HCT116 (cell line): Measurements from ENCODE around the gene PRCC. TPM values are rescaled to one million over a fixed set of nuclear protein-coding genes. Genes with fewer than 3 reads are reported as not detected.

Experiments used
- ATAC-seq: fragments of 200-7000 bp; cut with Tn5 transposase; 2 replicates; pipeline ENCODE4 v1.9.1; 2020; ENCODE audit warnings: mild to moderate bottlenecking, moderate library complexity
- BruUV-seq: library from RNA; stranded (reverse); fragments of 400-500 nt; replicated peaks from 2 replicates; lab custom pipeline; 2021; lab: Mats Ljungman, UMichigan
- CTCF ChIA-PET: fragments of 300-600 bp; sonication (Branson Sonifier 250); formaldehyde crosslinking; loops from one replicate; lab custom pipeline; 2021; ENCODE audit warnings: antibody characterized with exemption; lab: Charles Lee
- POLR2A ChIA-PET: fragments of 300-600, 350-600 bp; sonication (Branson Sonifier 250); formaldehyde crosslinking; loops from one replicate; lab custom pipeline; 2021; ENCODE audit warnings: antibody characterized with exemption; lab: Charles Lee
- RAD21 ChIA-PET, 2 experiments: fragments of 300-600 bp; sonication (Branson Sonifier 250); formaldehyde crosslinking; loops; one replicate each; lab custom pipeline; 2023; ENCODE audit warnings: low total read pairs in 2 of 2; ENCODE audit not compliant: uncharacterized antibody in 2 of 2, unreplicated experiment in 2 of 2, low non-redundant PET in 1 of 2; lab: Charles Lee
- DNase-seq: peaks from one replicate; pipeline ENCODE4 v3.0.0-alpha.2; 2010; ENCODE audit warnings: low read depth, low spot score
- H2AFZ ChIP-seq: fragments of 200-600 bp; shearing (Covaris generic), sonication (generic); 2 replicates; pipeline ENCODE4 v1.6.1; 2017; ENCODE audit warnings: low read depth, mixed run types, mixed read lengths, antibody characterized with exemption, low read length; ENCODE audit not compliant: poor library complexity, severe bottlenecking
- H3K27ac ChIP-seq: 2 replicates; pipeline ENCODE4 v1.5.1; 2012; ENCODE audit warnings: low read depth, low read length
- H3K27me3 ChIP-seq: fragments of 200-600 bp; sonication (generic); 2 replicates; pipeline ENCODE4 v1.6.1; 2016; ENCODE audit warnings: mixed run types, low read length, mixed read lengths; ENCODE audit not compliant: insufficient read depth
- H3K36me3 ChIP-seq, 2 experiments: fragments of 200-500 bp in 1 of 2; fragments of 200-600 bp in 1 of 2; sonication (Bioruptor generic) in 1 of 2; sonication (generic) in 1 of 2; 2 replicates each; pipeline versions ENCODE4 v1.5.1 to v1.6.1; 2014 to 2016; ENCODE audit warnings: low read length in 2 of 2, inconsistent platforms in 1 of 2, mixed read lengths in 1 of 2, mixed run types in 1 of 2; ENCODE audit not compliant: insufficient read depth in 2 of 2, control insufficient read depth in 1 of 2
- H3K4me1 ChIP-seq, 2 experiments: fragments of 200-600 bp in 1 of 2; sonication (generic) in 1 of 2; 2 replicates each; pipeline versions ENCODE4 v1.5.1 to v1.6.1; 2012 to 2017; ENCODE audit warnings: low read length in 2 of 2, inconsistent platforms in 1 of 2, mild to moderate bottlenecking in 1 of 2, mixed read lengths in 1 of 2, mixed run types in 1 of 2, moderate library complexity in 1 of 2; ENCODE audit not compliant: insufficient read depth in 2 of 2, control insufficient read depth in 1 of 2
- H3K4me2 ChIP-seq: fragments of 200-600 bp; sonication (generic); 2 replicates; pipeline ENCODE4 v1.6.1; 2017; ENCODE audit warnings: mixed run types, low read length, mixed read lengths
- H3K4me3 ChIP-seq, 2 experiments: fragments of 200-600 bp in 1 of 2; sonication (generic) in 1 of 2; replicated peaks in 1 of 2; 2 replicates each; pipeline ENCODE4 v1.5.1; 2011 to 2016; ENCODE audit warnings: low read length in 2 of 2, control low read depth in 1 of 2, low read depth in 1 of 2, mild to moderate bottlenecking in 1 of 2, mixed read lengths in 1 of 2, mixed run types in 1 of 2
- H3K79me2 ChIP-seq: fragments of 200-600 bp; sonication (generic); 2 replicates; pipeline ENCODE4 v1.6.1; 2017; ENCODE audit warnings: mild to moderate bottlenecking, mixed run types, low read length, moderate library complexity, mixed read lengths; ENCODE audit not compliant: insufficient read depth
- H3K9ac ChIP-seq: fragments of 200-600 bp; sonication (generic); 2 replicates; pipeline ENCODE4 v1.6.1; 2016; ENCODE audit warnings: low read length, mixed read lengths
- H3K9me2 ChIP-seq: fragments of 200-600 bp; sonication (generic), shearing (Covaris generic); 2 replicates; pipeline ENCODE4 v1.6.1; 2017; ENCODE audit warnings: mixed run types, mild to moderate bottlenecking, moderate library complexity; ENCODE audit not compliant: insufficient read depth
- H3K9me3 ChIP-seq, 2 experiments: fragments of 200-500 bp in 1 of 2; fragments of 200-600 bp in 1 of 2; sonication (Bioruptor generic) in 1 of 2; sonication (generic) in 1 of 2; 2 replicates each; pipeline ENCODE4 v1.6.1; 2014 to 2017; ENCODE audit warnings: low read length in 2 of 2, mixed read lengths in 2 of 2, inconsistent platforms in 1 of 2, low read depth in 1 of 2, mild to moderate bottlenecking in 1 of 2, mixed run types in 1 of 2, moderate library complexity in 1 of 2; ENCODE audit not compliant: control insufficient read depth in 1 of 2, insufficient read depth in 1 of 2
- H4K20me1 ChIP-seq: fragments of 200-600 bp; sonication (generic), shearing (Covaris generic); 2 replicates; pipeline ENCODE4 v1.6.1; 2017; ENCODE audit warnings: mixed run types, mild to moderate bottlenecking, moderate library complexity; ENCODE audit not compliant: insufficient read depth
- CBX3 ChIP-seq: IDR thresholded peaks from 2 replicates; pipeline ENCODE4 v1.6.1; 2012; ENCODE audit warnings: low read depth
- CEBPB ChIP-seq: IDR thresholded peaks from 2 replicates; pipeline ENCODE4 v1.6.1; 2012; ENCODE audit warnings: low read depth
- EGR1 ChIP-seq: IDR thresholded peaks from 2 replicates; pipeline ENCODE4 v1.6.1; 2012; ENCODE audit warnings: low read depth
- ELF1 ChIP-seq: IDR thresholded peaks from 2 replicates; pipeline ENCODE4 v1.6.1; 2012; ENCODE audit warnings: low read depth, borderline replicate concordance
- EZH2phosphoT487 ChIP-seq: fragments of 200-600 bp; IDR thresholded peaks from 2 replicates; pipeline ENCODE4 v1.6.1; 2018; ENCODE audit warnings: antibody characterized with exemption, borderline replicate concordance
- FOSL1 ChIP-seq: IDR thresholded peaks from 2 replicates; pipeline ENCODE4 v1.6.1; 2012; ENCODE audit warnings: low read depth
- POLR2A ChIP-seq: IDR thresholded peaks from 2 replicates; pipeline ENCODE4 v1.7.0; 2011; ENCODE audit warnings: borderline replicate concordance; ENCODE audit not compliant: insufficient read depth, insufficient read length; ENCODE audit errors: extremely low read depth
- POLR2AphosphoS5 ChIP-seq: IDR thresholded peaks from 2 replicates; pipeline ENCODE4 v1.6.1; 2011; ENCODE audit warnings: mild to moderate bottlenecking, low read depth, low read length, moderate library complexity
- RAD21 ChIP-seq: IDR thresholded peaks from 2 replicates; pipeline ENCODE4 v1.6.1; 2012; ENCODE audit warnings: low read depth, mild to moderate bottlenecking
- SIN3A ChIP-seq: IDR thresholded peaks from 2 replicates; pipeline ENCODE4 v1.6.1; 2012; ENCODE audit warnings: low read depth
- SP1 ChIP-seq: IDR thresholded peaks from 2 replicates; pipeline ENCODE4 v1.6.1; 2012; ENCODE audit warnings: low read depth
- SRF ChIP-seq: IDR thresholded peaks from 2 replicates; pipeline ENCODE4 v1.6.1; 2012; ENCODE audit warnings: low read depth
- TCF7L2 ChIP-seq: IDR thresholded peaks from 2 replicates; pipeline ENCODE4 v1.7.0; 2011; ENCODE audit warnings: borderline replicate concordance, inconsistent platforms; ENCODE audit not compliant: insufficient read depth, insufficient read length; ENCODE audit errors: extremely low read depth
- YY1 ChIP-seq: IDR thresholded peaks from 2 replicates; pipeline ENCODE4 v1.6.1; 2011; ENCODE audit warnings: low read length, low read depth, moderate library complexity, mild to moderate bottlenecking; ENCODE audit not compliant: insufficient replicate concordance; ENCODE audit errors: extremely low read depth
- ZFX ChIP-seq: fragments of 450-650 bp; IDR thresholded peaks from 2 replicates; pipeline ENCODE4 v1.6.1; 2017
- ZNF274 ChIP-seq: fragments of 200-500 bp; sonication (Bioruptor generic); IDR thresholded peaks from 2 replicates; pipeline ENCODE4 v1.6.1; 2014; ENCODE audit warnings: mild to moderate bottlenecking, low read depth, low read length, inconsistent platforms
- intact Hi-C: fragments of 100-400 bp; cut with micrococcal nuclease; formaldehyde crosslinking; loops from 2 replicates; pipeline ENCODE4 v1.10.0; 2022
- total RNA-seq: library from RNA; stranded (reverse); gene quantifications from one replicate; pipeline ENCODE4 v1.2.1, GENCODE V29; 2021; ENCODE audit not compliant: unreplicated experiment
- TF ChIP-seq, protein P1 (sequence below): IDR thresholded peaks from 2 replicates; pipeline ENCODE4 v1.6.1; 2012
- TF ChIP-seq, protein P2 (sequence below): IDR thresholded peaks from 2 replicates; pipeline ENCODE4 v1.6.1; 2012; ENCODE audit warnings: low read depth
- TF ChIP-seq, protein P3 (sequence below): IDR thresholded peaks from 2 replicates; pipeline ENCODE4 v1.6.1; 2012

Gene PRCC
- total RNA-seq, 1 experiment from 2014 or later: 78.1 TPM

GRCh38 chr1:156740237-156740740 is 27.0 kb upstream of the PRCC start:
- peaks cover 25 to 38% of the 10 kb centered on the region in 2 experiments; a peak in 3 of 4 replicates for H3K36me3 ChIP-seq
- CTCF ChIA-PET: interaction anchor here (1.1 to 1.6 kb wide), 4 partner anchors 13 to 188 kb away, joined by 6 to 21 read pairs (median 10); partner anchors contain the start of gene METTL25B
- H2AFZ ChIP-seq: no peak overlapping the region
- no peaks in the 10 kb centered on the region for H3K9me3 ChIP-seq
- H4K20me1 ChIP-seq: no peaks in the 10 kb centered on the region
- TF ChIP-seq RAD21: no peak
- no peak for TF ChIP-seq SIN3A
- no peak for TF ChIP-seq ZNF274
- no peak for TF ChIP-seq POLR2AphosphoS5
- TF ChIP-seq SP1: no peak
- TF ChIP-seq ELF1: no peak
- TF ChIP-seq YY1: no peak
- TF ChIP-seq CEBPB: no peak
- no peak for TF ChIP-seq SRF
- TF ChIP-seq CBX3: no peak
- no peak for TF ChIP-seq ZFX
- TF ChIP-seq FOSL1: no peak
- TF ChIP-seq, protein P1, sequence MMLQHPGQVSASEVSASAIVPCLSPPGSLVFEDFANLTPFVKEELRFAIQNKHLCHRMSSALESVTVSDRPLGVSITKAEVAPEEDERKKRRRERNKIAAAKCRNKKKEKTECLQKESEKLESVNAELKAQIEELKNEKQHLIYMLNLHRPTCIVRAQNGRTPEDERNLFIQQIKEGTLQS: no peak
- TF ChIP-seq TCF7L2: no peak
- TF ChIP-seq, protein P2, sequence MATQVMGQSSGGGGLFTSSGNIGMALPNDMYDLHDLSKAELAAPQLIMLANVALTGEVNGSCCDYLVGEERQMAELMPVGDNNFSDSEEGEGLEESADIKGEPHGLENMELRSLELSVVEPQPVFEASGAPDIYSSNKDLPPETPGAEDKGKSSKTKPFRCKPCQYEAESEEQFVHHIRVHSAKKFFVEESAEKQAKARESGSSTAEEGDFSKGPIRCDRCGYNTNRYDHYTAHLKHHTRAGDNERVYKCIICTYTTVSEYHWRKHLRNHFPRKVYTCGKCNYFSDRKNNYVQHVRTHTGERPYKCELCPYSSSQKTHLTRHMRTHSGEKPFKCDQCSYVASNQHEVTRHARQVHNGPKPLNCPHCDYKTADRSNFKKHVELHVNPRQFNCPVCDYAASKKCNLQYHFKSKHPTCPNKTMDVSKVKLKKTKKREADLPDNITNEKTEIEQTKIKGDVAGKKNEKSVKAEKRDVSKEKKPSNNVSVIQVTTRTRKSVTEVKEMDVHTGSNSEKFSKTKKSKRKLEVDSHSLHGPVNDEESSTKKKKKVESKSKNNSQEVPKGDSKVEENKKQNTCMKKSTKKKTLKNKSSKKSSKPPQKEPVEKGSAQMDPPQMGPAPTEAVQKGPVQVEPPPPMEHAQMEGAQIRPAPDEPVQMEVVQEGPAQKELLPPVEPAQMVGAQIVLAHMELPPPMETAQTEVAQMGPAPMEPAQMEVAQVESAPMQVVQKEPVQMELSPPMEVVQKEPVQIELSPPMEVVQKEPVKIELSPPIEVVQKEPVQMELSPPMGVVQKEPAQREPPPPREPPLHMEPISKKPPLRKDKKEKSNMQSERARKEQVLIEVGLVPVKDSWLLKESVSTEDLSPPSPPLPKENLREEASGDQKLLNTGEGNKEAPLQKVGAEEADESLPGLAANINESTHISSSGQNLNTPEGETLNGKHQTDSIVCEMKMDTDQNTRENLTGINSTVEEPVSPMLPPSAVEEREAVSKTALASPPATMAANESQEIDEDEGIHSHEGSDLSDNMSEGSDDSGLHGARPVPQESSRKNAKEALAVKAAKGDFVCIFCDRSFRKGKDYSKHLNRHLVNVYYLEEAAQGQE: no peak
- TF ChIP-seq EZH2phosphoT487: no peak
- no peak for TF ChIP-seq POLR2A
- no peak for TF ChIP-seq EGR1
- TF ChIP-seq, protein P3, sequence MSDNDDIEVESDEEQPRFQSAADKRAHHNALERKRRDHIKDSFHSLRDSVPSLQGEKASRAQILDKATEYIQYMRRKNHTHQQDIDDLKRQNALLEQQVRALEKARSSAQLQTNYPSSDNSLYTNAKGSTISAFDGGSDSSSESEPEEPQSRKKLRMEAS: no peak
- TF ChIP-seq, all 23 proteins: peak for 0
- RAD21 ChIA-PET: interaction anchor here (1.0 to 1.6 kb wide), 5 partner anchors 12 to 51 kb away, joined by 4 to 5 read pairs (median 5); partner anchors contain the start of genes PRCC (in 2 of the 2), ISG20L2 (in 1 of the 2) and METTL25B (in 1 of the 2)
- Histone ChIP-seq H3K9me2 (no peaks in the 10 kb centered on the region), H3K27me3 (no peaks in the 10 kb centered on the region), H3K4me2 (peak overlapping the region; percentile 79), H3K4me1 (peaks cover 11 to 22% of the 10 kb centered on the region in 2 experiments), H3K9ac (peak overlapping the region; percentile 89), H3K27ac (peak overlapping the region; percentile 84), H3K4me3 (peak overlapping the region; percentile 67 to 80), H3K79me2 (peaks cover 47% of the 10 kb centered on the region)
- ATAC-seq (peak; percentile 12), DNase-seq (no peak)
- TSS peak; percentile 50 for BruUV-seq
- intact Hi-C loops: loop anchor here (10.0 kb wide), 1 partner anchor 235 kb away; the partner anchor contains the start of gene MEF2D
- POLR2A ChIA-PET: interaction anchor here (0.9 to 1.6 kb wide), 6 partner anchors 12 to 79 kb away, joined by 3 to 28 read pairs (median 4); partner anchors contain the start of genes ISG20L2, METTL25B and PRCC
